GM12872 (cell line): ENCODE measurements around the gene CHN2.

Source experiments
- TF ChIP-seq, protein P1 (sequence below): IDR thresholded peaks from 3 replicates; pipeline ENCODE4 v1.5.1; 2011; ENCODE audit warnings: low read depth, mild to moderate bottlenecking, low read length, moderate library complexity; ENCODE audit not compliant: insufficient read depth

The CHN2 gene

DNA sequence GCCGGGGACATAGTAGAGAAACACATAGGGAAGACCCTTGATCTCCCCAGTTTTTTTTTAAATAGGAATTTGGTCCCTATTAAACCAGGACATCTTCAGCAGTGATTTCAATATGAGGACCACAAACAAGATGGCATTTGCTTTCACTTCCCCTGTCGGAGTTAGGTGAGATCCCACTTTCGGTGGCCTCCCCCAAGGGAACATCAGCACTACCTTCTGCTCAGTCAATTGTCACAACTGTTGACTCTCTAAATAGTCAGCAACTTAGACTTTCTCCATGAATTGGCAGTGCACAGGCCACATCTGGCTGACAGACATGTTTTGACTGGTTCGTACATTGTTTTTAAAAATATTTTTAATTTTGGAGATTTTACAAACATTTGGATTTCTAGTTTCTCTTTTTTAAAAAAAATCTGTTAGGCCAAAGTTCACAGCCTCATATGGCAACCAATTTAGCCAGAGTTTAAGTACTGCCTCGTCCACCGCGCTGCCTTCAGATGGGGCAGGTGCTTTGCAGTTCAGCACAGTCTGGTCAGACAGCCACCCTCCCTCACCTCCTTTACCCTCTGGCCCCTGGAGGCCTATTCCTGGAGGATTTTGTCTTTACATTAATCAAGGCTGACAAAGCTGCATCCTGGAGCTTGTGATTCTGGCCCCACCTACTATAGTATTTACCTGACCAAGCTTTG, 229.9 kb downstream of the CHN2 start:
- TF ChIP-seq, protein P1, sequence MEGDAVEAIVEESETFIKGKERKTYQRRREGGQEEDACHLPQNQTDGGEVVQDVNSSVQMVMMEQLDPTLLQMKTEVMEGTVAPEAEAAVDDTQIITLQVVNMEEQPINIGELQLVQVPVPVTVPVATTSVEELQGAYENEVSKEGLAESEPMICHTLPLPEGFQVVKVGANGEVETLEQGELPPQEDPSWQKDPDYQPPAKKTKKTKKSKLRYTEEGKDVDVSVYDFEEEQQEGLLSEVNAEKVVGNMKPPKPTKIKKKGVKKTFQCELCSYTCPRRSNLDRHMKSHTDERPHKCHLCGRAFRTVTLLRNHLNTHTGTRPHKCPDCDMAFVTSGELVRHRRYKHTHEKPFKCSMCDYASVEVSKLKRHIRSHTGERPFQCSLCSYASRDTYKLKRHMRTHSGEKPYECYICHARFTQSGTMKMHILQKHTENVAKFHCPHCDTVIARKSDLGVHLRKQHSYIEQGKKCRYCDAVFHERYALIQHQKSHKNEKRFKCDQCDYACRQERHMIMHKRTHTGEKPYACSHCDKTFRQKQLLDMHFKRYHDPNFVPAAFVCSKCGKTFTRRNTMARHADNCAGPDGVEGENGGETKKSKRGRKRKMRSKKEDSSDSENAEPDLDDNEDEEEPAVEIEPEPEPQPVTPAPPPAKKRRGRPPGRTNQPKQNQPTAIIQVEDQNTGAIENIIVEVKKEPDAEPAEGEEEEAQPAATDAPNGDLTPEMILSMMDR = no peak

DNA sequence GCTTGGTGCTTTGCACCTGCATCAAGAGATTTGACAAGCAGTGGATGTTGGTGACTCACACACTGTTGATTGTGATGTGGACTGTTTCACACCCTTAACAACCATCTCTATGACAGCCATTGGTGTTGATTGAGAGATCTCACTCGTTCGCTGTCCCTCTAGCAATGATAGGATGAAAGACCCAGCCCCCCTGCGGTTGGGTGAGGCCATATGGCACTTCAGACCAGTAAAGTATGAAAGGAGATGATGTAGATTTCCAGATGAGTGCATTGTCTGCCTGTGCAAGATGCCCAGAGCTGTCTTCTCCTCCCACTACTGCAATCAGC, 230.4 kb downstream of the CHN2 start:
- TF ChIP-seq, protein P1 = no peak

DNA sequence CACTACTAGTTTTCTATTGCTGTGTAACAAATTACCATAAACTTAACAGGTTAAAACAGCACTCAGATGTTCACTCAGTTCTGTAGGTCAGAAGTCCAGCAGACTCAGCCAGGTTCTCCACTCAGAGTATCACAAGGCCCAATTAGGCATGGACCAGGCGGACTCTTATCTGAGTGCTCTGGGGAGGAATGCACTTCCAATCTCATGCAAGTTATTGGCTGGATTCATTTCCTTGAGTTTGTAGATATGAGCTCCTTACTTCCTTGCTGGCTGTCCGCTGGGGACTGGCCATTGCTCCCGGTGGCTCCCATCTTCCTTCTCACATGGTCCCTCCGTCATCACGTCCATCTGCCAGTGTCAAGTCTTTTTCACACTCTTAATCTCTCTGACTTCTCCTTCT, 232.0 kb downstream of the CHN2 start:
- TF ChIP-seq, protein P1 = no peak

DNA sequence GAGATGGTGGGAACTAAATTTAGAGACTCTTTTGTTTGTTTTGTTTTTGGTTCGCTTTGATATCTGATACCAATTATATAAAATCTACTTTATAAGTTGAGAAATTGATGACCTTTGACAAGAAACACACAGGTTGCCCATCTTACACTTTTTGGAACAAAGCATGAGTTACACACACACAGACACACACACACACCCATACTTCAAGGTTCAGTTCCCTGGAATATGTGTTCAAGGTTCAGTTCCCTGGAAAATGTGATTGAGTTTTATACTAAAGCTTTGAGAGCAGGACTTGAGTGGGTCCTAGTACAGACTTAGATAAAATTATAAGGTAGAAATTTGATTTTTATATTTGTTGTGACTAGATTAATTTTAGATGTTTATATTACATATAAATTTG, 234.8 kb downstream of the CHN2 start:
- TF ChIP-seq, protein P1 = no peak

DNA sequence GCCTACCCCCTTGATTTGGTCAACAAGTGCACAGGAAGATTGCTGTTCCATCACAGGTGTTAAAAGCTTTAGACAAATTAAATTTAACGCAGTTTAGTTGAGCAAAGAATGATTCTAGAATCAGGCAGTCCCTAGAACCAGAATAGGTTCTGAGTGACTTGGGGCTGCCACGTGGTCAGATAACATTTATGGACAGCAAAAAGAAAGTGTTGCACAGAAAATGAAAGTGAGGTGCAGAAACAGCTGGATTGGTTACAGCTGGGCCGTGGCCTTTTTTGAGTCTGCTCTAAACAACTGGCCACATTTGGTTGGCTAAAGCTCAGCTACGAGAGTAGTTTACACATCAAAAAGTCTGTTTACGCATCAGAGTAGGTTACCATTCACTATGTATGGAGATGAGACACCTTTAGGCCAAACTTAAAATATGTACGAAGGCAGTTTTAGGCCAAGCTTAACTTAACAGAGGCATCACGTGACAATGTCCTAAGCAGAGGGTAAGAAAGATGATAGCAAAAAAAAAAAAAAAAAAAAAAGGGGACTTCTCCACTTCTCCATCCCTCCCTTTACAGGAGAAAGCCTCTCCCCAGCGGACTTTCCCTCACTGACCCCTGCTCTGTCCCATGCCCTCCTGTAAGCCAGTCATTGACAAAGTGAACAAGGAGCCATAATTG, 235.8 kb downstream of the CHN2 start:
- TF ChIP-seq, protein P1 = no peak

DNA sequence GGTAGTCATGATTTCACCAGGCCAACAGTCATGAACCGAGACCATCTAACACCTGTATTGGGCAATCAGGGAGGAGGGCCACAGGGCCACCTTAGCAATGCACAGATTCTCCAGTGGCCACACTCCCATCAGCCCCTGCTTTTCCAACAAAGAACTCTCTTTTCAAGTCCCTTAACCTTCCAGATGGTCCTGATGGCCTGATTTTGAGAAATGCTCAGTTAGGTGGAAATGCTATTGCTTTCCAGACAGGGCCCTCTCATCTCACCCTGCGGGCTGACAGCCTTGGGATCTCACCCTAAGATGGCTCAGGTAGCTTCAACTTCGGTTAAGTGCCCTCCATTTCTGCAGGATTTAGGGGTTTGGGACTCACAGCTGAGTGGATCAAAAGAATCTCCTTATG, 237.1 kb downstream of the CHN2 start:
- TF ChIP-seq, protein P1 = no peak

DNA sequence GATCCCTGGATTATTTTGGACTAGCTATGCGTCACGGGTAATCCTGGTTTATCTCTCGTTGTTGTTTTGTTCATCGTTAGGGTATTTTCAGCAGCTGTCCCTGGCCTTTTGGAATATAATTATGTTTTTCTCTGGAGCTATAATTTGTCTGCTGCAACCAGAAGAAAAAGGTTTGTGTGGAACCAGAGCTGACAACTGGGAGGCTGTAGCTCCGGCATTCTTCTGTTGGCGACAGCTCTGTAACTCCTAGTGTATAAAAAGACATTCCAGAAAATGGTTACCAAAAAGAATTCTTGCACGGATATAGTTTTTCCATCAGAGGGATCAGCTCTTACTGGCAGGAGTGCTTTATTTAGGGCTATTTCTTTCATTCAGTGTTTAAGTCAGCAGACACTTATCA, 238.1 kb downstream of the CHN2 start:
- TF ChIP-seq, protein P1 = no peak
